WTC11 (cell line): ENCODE measurements around the gene TBC1D20. TPM values are rescaled to one million over a fixed set of nuclear protein-coding genes. Genes with fewer than 3 reads are reported as not detected.

Source experiments
- ATAC-seq: fragments of 200-7000 bp; cut with Tn5 transposase; 2 replicates; pipeline ENCODE4 v1.10.0; 2021; ENCODE audit warnings: mild to moderate bottlenecking, moderate library complexity
- CTCF ChIA-PET: fragments of 300-600 bp; sonication (Branson Sonifier 250); formaldehyde crosslinking; loops from one replicate; lab custom pipeline; 2021; ENCODE audit warnings: antibody characterized with exemption; lab: Charles Lee
- POLR2A ChIA-PET: fragments of 350-600 bp; sonication (Branson Sonifier 250); formaldehyde crosslinking; loops from one replicate; lab custom pipeline; 2021; ENCODE audit warnings: antibody characterized with exemption; lab: Charles Lee
- DNase-seq: peaks from one replicate; pipeline ENCODE4 v3.0.0; 2021; ENCODE audit warnings: low spot score
- H3K27ac Mint-ChIP-seq: 2 replicates; pipeline ENCODE4 v1.8.0; 2021; ENCODE audit warnings: mixed read lengths
- H3K27me3 Mint-ChIP-seq: 2 replicates; pipeline ENCODE4 v1.8.0; 2021; ENCODE audit warnings: low read depth, mild to moderate bottlenecking, moderate library complexity, mixed read lengths
- H3K36me3 Mint-ChIP-seq: 2 replicates; pipeline ENCODE4 v1.8.0; 2021; ENCODE audit warnings: mixed read lengths
- H3K4me1 Mint-ChIP-seq: 2 replicates; pipeline ENCODE4 v1.8.0; 2022; ENCODE audit warnings: mixed read lengths
- H3K4me3 Mint-ChIP-seq: 2 replicates; pipeline ENCODE4 v1.8.0; 2021; ENCODE audit warnings: mild to moderate bottlenecking, moderate library complexity, mixed read lengths
- H3K9me3 Mint-ChIP-seq: 2 replicates; pipeline ENCODE4 v1.8.0; 2021; ENCODE audit warnings: mixed read lengths
- CBFB ChIP-seq: sonication (generic); formaldehyde crosslinking; IDR thresholded peaks from 2 replicates; pipeline ENCODE4 v1.8.1; 2022; ENCODE audit warnings: mild to moderate bottlenecking, low read depth, missing genetic modification reagents
- CTCF ChIP-seq: fragments of 200-600 bp; IDR thresholded peaks from 2 replicates; pipeline ENCODE4 v1.8.0; 2022; ENCODE audit warnings: antibody characterized with exemption
- ESRRA ChIP-seq: sonication (generic); formaldehyde crosslinking; IDR thresholded peaks from 2 replicates; pipeline ENCODE4 v1.8.1; 2022; ENCODE audit warnings: mild to moderate bottlenecking, missing genetic modification reagents, borderline replicate concordance
- ETV6 ChIP-seq: sonication (generic); formaldehyde crosslinking; IDR thresholded peaks from 2 replicates; pipeline ENCODE4 v1.8.1; 2022; ENCODE audit warnings: mild to moderate bottlenecking, missing genetic modification reagents
- FOXP4 ChIP-seq: sonication (generic); formaldehyde crosslinking; IDR thresholded peaks from 2 replicates; pipeline ENCODE4 v1.8.0; 2022; ENCODE audit warnings: mild to moderate bottlenecking, missing genetic modification reagents
- GABPB1 ChIP-seq: sonication (generic); formaldehyde crosslinking; IDR thresholded peaks from 2 replicates; pipeline ENCODE4 v1.8.1; 2023; ENCODE audit warnings: mild to moderate bottlenecking, missing genetic modification reagents
- IRF1 ChIP-seq: sonication (generic); formaldehyde crosslinking; IDR thresholded peaks from 2 replicates; pipeline ENCODE4 v1.8.0; 2023; ENCODE audit warnings: missing genetic modification reagents
- JAZF1 ChIP-seq: fragments of 250-450 bp; sonication (Bioruptor Pico); IDR thresholded peaks from 2 replicates; pipeline ENCODE4 v1.9.0; 2021; ENCODE audit warnings: moderate library complexity, mild to moderate bottlenecking, inconsistent platforms
- KAT7 ChIP-seq: sonication (generic); formaldehyde crosslinking; IDR thresholded peaks from 2 replicates; pipeline ENCODE4 v1.8.1; 2023; ENCODE audit warnings: missing genetic modification reagents, mild to moderate bottlenecking, borderline replicate concordance
- MYBL2 ChIP-seq: sonication (generic); formaldehyde crosslinking; IDR thresholded peaks from 2 replicates; pipeline ENCODE4 v1.8.1; 2023; ENCODE audit warnings: mild to moderate bottlenecking, moderate library complexity, missing genetic modification reagents
- NR2C2 ChIP-seq: sonication (generic); formaldehyde crosslinking; IDR thresholded peaks from 2 replicates; pipeline ENCODE4 v1.8.0; 2022; ENCODE audit warnings: mild to moderate bottlenecking, missing genetic modification reagents
- OVOL2 ChIP-seq: fragments of 250-450 bp; sonication (Bioruptor Pico); IDR thresholded peaks from 2 replicates; pipeline ENCODE4 v1.9.0; 2021; ENCODE audit warnings: mild to moderate bottlenecking, borderline replicate concordance
- PRDM15 ChIP-seq: sonication (generic); formaldehyde crosslinking; IDR thresholded peaks from 2 replicates; pipeline ENCODE4 v1.8.0; 2022; ENCODE audit warnings: missing genetic modification reagents
- PREB ChIP-seq: sonication (generic); formaldehyde crosslinking; IDR thresholded peaks from 2 replicates; pipeline ENCODE4 v1.8.1; 2022; ENCODE audit warnings: mild to moderate bottlenecking, missing genetic modification reagents, moderate library complexity, borderline replicate concordance
- RELA ChIP-seq: sonication (generic); formaldehyde crosslinking; IDR thresholded peaks from 2 replicates; pipeline ENCODE4 v1.8.1; 2022; ENCODE audit warnings: missing genetic modification reagents, mild to moderate bottlenecking, borderline replicate concordance
- SOX15 ChIP-seq: fragments of 250-450 bp; sonication (Bioruptor Pico); IDR thresholded peaks from 2 replicates; pipeline ENCODE4 v1.9.0; 2021; ENCODE audit warnings: mild to moderate bottlenecking
- TCF7 ChIP-seq: sonication (generic); formaldehyde crosslinking; IDR thresholded peaks from 2 replicates; pipeline ENCODE4 v1.8.0; 2022; ENCODE audit warnings: mild to moderate bottlenecking, low read depth, missing genetic modification reagents, moderate library complexity
- TEAD4 ChIP-seq: sonication (generic); formaldehyde crosslinking; IDR thresholded peaks from 2 replicates; pipeline ENCODE4 v1.8.0; 2022; ENCODE audit warnings: mild to moderate bottlenecking, missing genetic modification reagents
- ZNF232 ChIP-seq: sonication (generic); formaldehyde crosslinking; IDR thresholded peaks from 2 replicates; pipeline ENCODE4 v1.8.0; 2022; ENCODE audit warnings: mild to moderate bottlenecking, missing genetic modification reagents
- ZNF281 ChIP-seq: sonication (generic); formaldehyde crosslinking; IDR thresholded peaks from 2 replicates; pipeline ENCODE4 v1.8.0; 2023; ENCODE audit warnings: mild to moderate bottlenecking, missing genetic modification reagents
- ZNF317 ChIP-seq: sonication (generic); formaldehyde crosslinking; IDR thresholded peaks from 2 replicates; pipeline ENCODE4 v1.8.1; 2023; ENCODE audit warnings: low read depth, mild to moderate bottlenecking, moderate library complexity, missing genetic modification reagents, borderline replicate concordance
- total RNA-seq: library from RNA; stranded (reverse); gene quantifications from 3 replicates; pipeline ENCODE4 v1.2.3, GENCODE V29; 2021

TBC1D20 gene
- total RNA-seq, 1 experiment from 2014 or later = 14.6 TPM

GRCh38 chr20:444117-444516 lies 18.2 kb downstream of the TBC1D20 start:
- POLR2A ChIA-PET = interaction anchor here (0.7 kb wide), 1 partner anchor 34 kb away, joined by 3 read pairs; no protein-coding TSS in a partner anchor
- DNase-seq (no peak), ATAC-seq (no peak)
- CTCF ChIA-PET = no interaction called here
- Mint-ChIP-seq H3K9me3 (no peaks in the 10 kb centered on the region), H3K4me3 (no peak overlapping the region), H3K36me3 (peaks cover 57% of the 10 kb centered on the region), H3K4me1 (peaks cover 7% of the 10 kb centered on the region; the same call in 1 of the 2 replicates), H3K27me3 (no peaks in the 10 kb centered on the region), H3K27ac (no peak overlapping the region)
- TF ChIP-seq PREB (CRISPR knock-in tag) (no peak), TCF7 (no peak), PRDM15 (CRISPR knock-in tag) (no peak), CTCF (no peak), OVOL2 (CRISPR knock-in tag) (no peak), MYBL2 (CRISPR knock-in tag) (no peak), FOXP4 (no peak)

- no peak overlapping the region for H3K4me3 Mint-ChIP-seq
- no peak overlapping the region for H3K27ac Mint-ChIP-seq
- no peaks in the 10 kb centered on the region for H3K9me3 Mint-ChIP-seq
- TF ChIP-seq KAT7 (CRISPR knock-in tag) = no peak
- TF ChIP-seq GABPB1 (CRISPR knock-in tag) = no peak
- TF ChIP-seq TEAD4 (CRISPR knock-in tag) = no peak
- TF ChIP-seq ZNF317 = no peak
- no peak for TF ChIP-seq IRF1
- no peak for TF ChIP-seq ZNF232
- TF ChIP-seq CBFB (CRISPR knock-in tag) = no peak
- TF ChIP-seq NR2C2 (CRISPR knock-in tag) = no peak
- no peak for TF ChIP-seq JAZF1
- TF ChIP-seq ETV6 (CRISPR knock-in tag) = no peak
- TF ChIP-seq ZNF281 (CRISPR knock-in tag) = no peak
- no peak for TF ChIP-seq SOX15 (CRISPR knock-in tag)
- no peak for TF ChIP-seq OVOL2 (CRISPR knock-in tag)
- no peak for TF ChIP-seq RELA
- TF ChIP-seq ESRRA = no peak
- ATAC-seq = no peak
- no peaks in the 10 kb centered on the region for H3K27me3 Mint-ChIP-seq
- H3K4me1 Mint-ChIP-seq = peaks cover 7% of the 10 kb centered on the region; the same call in 1 of the 2 replicates
- H3K36me3 Mint-ChIP-seq = peaks cover 64% of the 10 kb centered on the region
- ChIA-PET POLR2A (no interaction called here), CTCF (no interaction called here)
- no peak for DNase-seq
These were observed 19.0 kb downstream of the TBC1D20 start for GRCh38 chr20:443223-443775.
